ENCODE results near the gene ZBTB37. TPM values are rescaled to one million over a fixed set of nuclear protein-coding genes. Genes with fewer than 3 reads are reported as not detected.
A peak's percentile ranks its signal among the peaks of the same experiment; 100 is the strongest.

The ZBTB37 gene
- total RNA-seq, 1 experiment from 2014 or later: 12.0 TPM

DNA sequence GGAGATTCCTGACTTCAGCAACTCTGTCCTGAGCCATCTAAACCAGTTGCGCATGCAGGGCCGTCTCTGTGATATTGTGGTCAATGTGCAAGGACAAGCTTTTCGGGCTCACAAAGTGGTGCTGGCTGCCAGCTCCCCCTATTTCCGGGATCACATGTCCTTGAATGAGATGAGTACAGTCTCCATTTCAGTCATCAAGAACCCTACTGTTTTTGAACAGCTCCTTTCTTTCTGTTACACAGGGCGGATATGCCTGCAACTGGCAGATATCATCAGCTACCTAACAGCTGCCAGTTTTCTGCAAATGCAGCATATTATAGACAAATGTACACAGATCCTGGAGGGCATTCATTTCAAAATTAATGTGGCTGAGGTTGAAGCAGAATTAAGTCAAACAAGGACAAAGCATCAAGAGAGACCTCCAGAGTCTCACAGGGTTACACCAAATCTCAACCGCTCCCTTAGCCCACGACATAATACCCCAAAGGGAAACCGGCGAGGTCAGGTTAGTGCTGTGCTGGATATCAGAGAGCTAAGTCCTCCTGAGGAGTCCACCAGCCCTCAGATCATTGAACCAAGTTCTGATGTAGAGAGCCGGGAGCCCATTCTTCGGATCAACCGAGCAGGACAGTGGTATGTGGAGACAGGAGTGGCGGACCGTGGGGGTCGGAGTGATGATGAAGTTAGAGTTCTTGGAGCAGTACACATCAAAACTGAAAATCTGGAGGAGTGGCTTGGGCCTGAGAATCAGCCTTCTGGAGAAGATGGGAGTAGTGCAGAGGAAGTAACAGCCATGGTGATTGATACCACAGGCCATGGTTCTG is 2.3 kb downstream of the ZBTB37 start:
- H4K91ac ChIP-seq (ENCODE audit: insufficient read length, low read depth, low read length): no peak overlapping the region
- H3K4me1 ChIP-seq (ENCODE audit: insufficient read depth, low read length): no peaks in the 10 kb centered on the region
- H2BK15ac ChIP-seq (ENCODE audit: low read depth, low read length): no peak overlapping the region
- no peak overlapping the region for H3K56ac ChIP-seq (ENCODE audit: insufficient read length, low read depth, low read length)
- H2AK5ac ChIP-seq (ENCODE audit: insufficient read length, low read length): no peak overlapping the region
- H3T11ph ChIP-seq (ENCODE audit: low read length): no peak overlapping the region
- no peak overlapping the region for H2BK120ac ChIP-seq (ENCODE audit: low read depth, low read length, poor library complexity, severe bottlenecking)
- Mint-ChIP-seq H3K27ac (no peak overlapping the region), H3K9me3 (peaks cover 0 to 9% of the 10 kb centered on the region in 2 experiments; a peak in 2 of 5 replicates), H3K27me3 (ENCODE audit: low read depth) (peaks cover 3% of the 10 kb centered on the region; the same call in 1 of the 2 replicates), H3K4me3 (peak overlapping the region; percentile 30 to 38; a peak in 2 of 5 replicates), H3K4me1 (peaks cover 21 to 29% of the 10 kb centered on the region in 2 experiments), H3K36me3 (ENCODE audit: insufficient read depth in 1 of 3, low read depth in 3 of 3) (peaks cover 36 to 60% (median 50%) of the 10 kb centered on the region in 3 experiments)
- no CpG with 5 or more reads among the region's 15 CpGs for WGBS (ENCODE audit: extremely low coverage, insufficient read length, low lambda C conversion rate)
- no peak overlapping the region for H3K18ac ChIP-seq (ENCODE audit: insufficient read length, low read depth, low read length)
- no peak overlapping the region for H3K23ac ChIP-seq (ENCODE audit: insufficient read length, low read depth, low read length)
- no peak overlapping the region for H4K8ac ChIP-seq (replicated peaks; ENCODE audit: insufficient read length, low read depth, low read length)
- no peak overlapping the region for H2BK20ac ChIP-seq (ENCODE audit: low read depth, low read length, poor library complexity, severe bottlenecking)
- H3K9ac ChIP-seq (ENCODE audit: extremely low read depth, insufficient read length, low read length): no peak overlapping the region
- no peaks in the 10 kb centered on the region for H3K9me3 ChIP-seq (ENCODE audit: control insufficient read depth, low read depth, low read length)
- H3K79me1 ChIP-seq (ENCODE audit: insufficient read depth, low read depth, low read length, poor library complexity, severe bottlenecking): no peaks in the 10 kb centered on the region
- H3K14ac ChIP-seq (ENCODE audit: insufficient read depth, low read length): no peak overlapping the region
- peaks cover 10% of the 10 kb centered on the region for H3K23me2 ChIP-seq (ENCODE audit: insufficient read length, low read depth, low read length, poor library complexity, severe bottlenecking)
- peaks cover 16% of the 10 kb centered on the region; the same call in 1 of the 2 replicates for H3K79me2 ChIP-seq (ENCODE audit: insufficient read depth, low read length)
- H3K4ac ChIP-seq (ENCODE audit: low read depth, low read length): no peak overlapping the region
- H4K20me1 ChIP-seq (ENCODE audit: control insufficient read depth, insufficient read depth, insufficient read length): no peaks in the 10 kb centered on the region
- H3K27ac ChIP-seq (ENCODE audit: insufficient read length, low read depth, low read length): no peak overlapping the region
- DNase-seq: no peak
- H3K27me3 ChIP-seq (ENCODE audit: insufficient read depth, low read length): no peaks in the 10 kb centered on the region
- H2BK5ac ChIP-seq (ENCODE audit: insufficient read length, low read length): no peak overlapping the region
- no peak overlapping the region for H2AFZ ChIP-seq (ENCODE audit: low read length)
- no peak overlapping the region for H4K5ac ChIP-seq (ENCODE audit: insufficient read length, low read depth, low read length)
- TF ChIP-seq, protein P1, sequence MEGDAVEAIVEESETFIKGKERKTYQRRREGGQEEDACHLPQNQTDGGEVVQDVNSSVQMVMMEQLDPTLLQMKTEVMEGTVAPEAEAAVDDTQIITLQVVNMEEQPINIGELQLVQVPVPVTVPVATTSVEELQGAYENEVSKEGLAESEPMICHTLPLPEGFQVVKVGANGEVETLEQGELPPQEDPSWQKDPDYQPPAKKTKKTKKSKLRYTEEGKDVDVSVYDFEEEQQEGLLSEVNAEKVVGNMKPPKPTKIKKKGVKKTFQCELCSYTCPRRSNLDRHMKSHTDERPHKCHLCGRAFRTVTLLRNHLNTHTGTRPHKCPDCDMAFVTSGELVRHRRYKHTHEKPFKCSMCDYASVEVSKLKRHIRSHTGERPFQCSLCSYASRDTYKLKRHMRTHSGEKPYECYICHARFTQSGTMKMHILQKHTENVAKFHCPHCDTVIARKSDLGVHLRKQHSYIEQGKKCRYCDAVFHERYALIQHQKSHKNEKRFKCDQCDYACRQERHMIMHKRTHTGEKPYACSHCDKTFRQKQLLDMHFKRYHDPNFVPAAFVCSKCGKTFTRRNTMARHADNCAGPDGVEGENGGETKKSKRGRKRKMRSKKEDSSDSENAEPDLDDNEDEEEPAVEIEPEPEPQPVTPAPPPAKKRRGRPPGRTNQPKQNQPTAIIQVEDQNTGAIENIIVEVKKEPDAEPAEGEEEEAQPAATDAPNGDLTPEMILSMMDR (conservative IDR thresholded peaks at IDR 0.05): no peak
- no peak overlapping the region for H3K4me2 ChIP-seq (ENCODE audit: insufficient read depth, insufficient read length, low read length)
- no peak overlapping the region for H2BK12ac ChIP-seq (ENCODE audit: insufficient read length, low read depth, low read length)
